Bronchus fibroblast of lung (primary cell): ENCODE results near the gene PFAS. TPM values are rescaled to one million over a fixed set of nuclear protein-coding genes. Genes with fewer than 3 reads are reported as not detected.

Experiments used
- total RNA-seq: library from RNA; depleted of rRNA; stranded (reverse); fragments of >200 nt; gene quantifications from 2 replicates; pipeline ENCODE4 v1.2.3, GENCODE V29; 2015

The PFAS gene, protein sequence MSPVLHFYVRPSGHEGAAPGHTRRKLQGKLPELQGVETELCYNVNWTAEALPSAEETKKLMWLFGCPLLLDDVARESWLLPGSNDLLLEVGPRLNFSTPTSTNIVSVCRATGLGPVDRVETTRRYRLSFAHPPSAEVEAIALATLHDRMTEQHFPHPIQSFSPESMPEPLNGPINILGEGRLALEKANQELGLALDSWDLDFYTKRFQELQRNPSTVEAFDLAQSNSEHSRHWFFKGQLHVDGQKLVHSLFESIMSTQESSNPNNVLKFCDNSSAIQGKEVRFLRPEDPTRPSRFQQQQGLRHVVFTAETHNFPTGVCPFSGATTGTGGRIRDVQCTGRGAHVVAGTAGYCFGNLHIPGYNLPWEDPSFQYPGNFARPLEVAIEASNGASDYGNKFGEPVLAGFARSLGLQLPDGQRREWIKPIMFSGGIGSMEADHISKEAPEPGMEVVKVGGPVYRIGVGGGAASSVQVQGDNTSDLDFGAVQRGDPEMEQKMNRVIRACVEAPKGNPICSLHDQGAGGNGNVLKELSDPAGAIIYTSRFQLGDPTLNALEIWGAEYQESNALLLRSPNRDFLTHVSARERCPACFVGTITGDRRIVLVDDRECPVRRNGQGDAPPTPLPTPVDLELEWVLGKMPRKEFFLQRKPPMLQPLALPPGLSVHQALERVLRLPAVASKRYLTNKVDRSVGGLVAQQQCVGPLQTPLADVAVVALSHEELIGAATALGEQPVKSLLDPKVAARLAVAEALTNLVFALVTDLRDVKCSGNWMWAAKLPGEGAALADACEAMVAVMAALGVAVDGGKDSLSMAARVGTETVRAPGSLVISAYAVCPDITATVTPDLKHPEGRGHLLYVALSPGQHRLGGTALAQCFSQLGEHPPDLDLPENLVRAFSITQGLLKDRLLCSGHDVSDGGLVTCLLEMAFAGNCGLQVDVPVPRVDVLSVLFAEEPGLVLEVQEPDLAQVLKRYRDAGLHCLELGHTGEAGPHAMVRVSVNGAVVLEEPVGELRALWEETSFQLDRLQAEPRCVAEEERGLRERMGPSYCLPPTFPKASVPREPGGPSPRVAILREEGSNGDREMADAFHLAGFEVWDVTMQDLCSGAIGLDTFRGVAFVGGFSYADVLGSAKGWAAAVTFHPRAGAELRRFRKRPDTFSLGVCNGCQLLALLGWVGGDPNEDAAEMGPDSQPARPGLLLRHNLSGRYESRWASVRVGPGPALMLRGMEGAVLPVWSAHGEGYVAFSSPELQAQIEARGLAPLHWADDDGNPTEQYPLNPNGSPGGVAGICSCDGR (N-terminal part only)
- 42.0 and 42.7 TPM in 2 replicates for total RNA-seq

DNA sequence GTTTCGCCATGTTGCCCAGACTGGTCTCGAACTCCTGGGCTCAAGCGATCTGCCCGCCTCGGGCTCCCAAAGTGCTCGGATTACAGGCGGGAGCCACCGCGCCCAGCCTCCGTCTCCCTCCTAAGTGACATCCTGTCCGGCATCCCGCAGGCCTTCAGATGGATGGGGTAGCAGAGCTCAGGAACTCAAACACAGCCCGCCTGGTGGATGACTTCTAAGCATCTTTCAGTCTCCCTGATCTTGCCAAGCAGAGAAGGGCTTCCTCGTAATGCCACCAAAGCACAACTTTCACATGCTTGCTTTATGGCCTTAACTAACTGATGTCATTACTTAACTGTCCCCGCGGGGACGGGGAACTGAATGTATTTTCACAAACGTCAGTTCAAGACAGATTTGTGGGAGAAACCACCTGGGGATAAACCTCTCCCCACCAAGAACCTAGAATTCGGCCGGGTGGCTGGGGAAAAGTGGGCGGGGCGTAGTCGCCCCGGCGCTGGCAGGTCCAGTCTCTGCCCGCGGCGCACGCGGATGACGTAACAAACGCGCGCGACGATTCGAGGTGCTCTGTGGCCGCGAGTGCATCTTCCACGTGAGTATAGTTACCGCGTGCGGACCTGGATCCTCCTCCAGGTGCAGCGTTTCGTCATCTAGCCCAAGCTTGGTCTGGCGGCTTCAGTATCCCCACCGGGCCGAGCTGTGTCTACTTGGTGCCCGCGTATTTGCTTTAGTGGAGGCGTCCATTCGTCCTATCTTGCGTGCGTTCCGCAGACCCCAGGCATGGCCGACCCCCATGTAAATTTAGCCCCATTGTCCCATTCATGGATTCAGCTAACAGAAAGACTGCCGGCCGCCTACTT is at the start of gene PFAS:
TSS of gene PFAS (plus strand) at position 539 of the 857 bp plus-strand sequence. CDS start 4,649 bp downstream, outside the sequence.

DNA sequence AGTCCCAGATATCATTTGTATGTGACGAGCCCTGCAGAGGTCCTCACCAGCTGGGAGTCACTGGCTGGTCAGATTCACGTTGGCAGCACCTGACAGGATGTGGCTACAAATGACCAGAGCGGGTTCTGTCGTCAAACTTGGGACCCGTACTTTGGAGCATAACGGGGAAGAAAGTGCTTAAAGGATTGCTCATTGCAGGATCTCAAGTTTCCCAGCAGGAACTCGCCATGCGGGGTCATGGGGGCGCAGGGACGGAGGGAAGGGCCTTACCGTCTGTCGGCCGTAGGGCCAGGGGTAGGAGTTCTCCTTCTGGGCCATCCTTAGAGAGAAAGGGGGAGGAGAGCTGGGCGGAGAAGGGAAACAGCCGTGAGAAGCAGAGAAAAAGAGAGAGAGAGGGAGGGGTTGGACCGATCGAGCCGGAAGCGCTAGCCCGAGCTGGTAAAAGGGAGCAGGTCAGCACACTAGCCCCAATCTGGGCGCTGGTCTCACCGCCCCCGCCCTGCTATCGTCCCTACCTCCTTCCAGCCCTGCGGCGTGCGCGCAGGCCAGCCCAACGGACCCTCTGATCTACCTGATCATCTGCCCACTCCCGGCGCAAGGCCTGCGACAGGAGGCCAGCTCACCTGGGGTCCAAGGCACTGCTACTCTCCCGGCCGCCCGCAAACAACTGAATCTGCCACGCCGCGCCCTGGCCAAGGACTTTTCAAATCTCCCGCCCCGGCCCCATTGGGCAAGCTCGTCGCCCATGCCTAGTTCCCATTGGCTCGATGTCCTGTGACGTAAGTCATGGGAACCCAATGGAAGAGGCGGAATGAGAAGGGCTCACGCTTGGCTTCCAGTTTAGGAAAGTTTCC is 39.0 kb upstream of the PFAS start, which contains the start of gene AURKB:
TSS of gene AURKB (minus strand) at position 669 of the 854 bp plus-strand sequence. CDS start at position 318, 351 bp downstream.

DNA sequence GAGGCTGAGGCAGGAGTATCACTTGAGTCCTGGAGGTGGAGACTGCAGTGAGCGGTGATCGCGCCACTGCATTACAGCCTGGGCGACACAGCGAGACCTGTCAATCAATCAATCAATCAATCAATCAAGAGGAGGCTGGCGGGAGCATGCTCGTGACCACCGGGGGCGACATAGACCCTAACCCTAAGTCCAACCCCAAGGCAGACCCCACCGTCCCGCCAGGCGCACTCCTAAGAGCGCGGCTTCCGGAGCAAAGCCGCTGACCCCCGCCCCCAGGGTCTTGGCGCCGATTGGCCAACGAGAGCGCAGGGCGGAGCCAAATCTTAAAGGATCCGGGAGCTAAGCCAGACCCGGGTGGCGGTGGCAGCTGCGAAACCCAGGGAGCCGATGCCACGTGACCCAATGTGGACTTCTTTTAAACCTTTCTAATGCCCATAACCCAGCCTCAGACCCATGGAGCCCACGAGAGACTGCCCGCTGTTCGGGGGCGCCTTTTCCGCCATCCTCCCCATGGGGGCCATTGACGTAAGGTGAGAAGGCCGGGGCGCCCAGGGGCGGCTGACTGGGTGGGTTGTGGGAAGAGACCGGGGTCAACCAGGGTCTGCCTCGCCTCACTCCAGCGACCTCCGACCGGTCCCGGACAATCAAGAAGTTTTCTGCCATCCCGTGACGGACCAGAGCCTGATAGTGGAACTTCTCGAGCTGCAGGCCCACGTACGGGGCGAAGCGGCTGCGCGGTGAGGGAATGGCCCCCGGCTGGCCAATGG is 39.4 kb downstream of the PFAS start, which contains the start of gene RANGRF:
TSS of gene RANGRF (plus strand) at position 335 of the 767 bp plus-strand sequence. CDS start at position 454, 119 bp downstream.

Other genes starting within 250 kb of the PFAS start
- gene GUCY2D, start 246.7 kb upstream of the PFAS start, total RNA-seq = 0.15 TPM in 1 of 2 replicates, not detected in the other
- gene ALOX15B, start 210.2 kb upstream of the PFAS start, total RNA-seq = under 0.01 TPM in 1 of 2 replicates, not detected in the other
- gene ALOX12B, start 161.6 kb upstream of the PFAS start, total RNA-seq = not detected in 2 replicates
- gene ALOXE3, start 130.8 kb upstream of the PFAS start, total RNA-seq = under 0.01 TPM in 1 of 2 replicates, not detected in the other
- gene HES7, start 125.2 kb upstream of the PFAS start, total RNA-seq = 0.17 and 0.89 TPM in 2 replicates
- gene PER1, start 96.9 kb upstream of the PFAS start, total RNA-seq = 20.7 and 23.0 TPM in 2 replicates
- gene VAMP2, start 86.3 kb upstream of the PFAS start, total RNA-seq = 4.3 and 5.2 TPM in 2 replicates
- 30.6 and 34.5 TPM in 2 replicates for gene TMEM107, start 72.9 kb upstream of the PFAS start, total RNA-seq
- 9.4 and 10.8 TPM in 2 replicates for gene BORCS6, start 59.1 kb upstream of the PFAS start, total RNA-seq
- 89.8 and 108 TPM in 2 replicates for gene AURKB, start 38.7 kb upstream of the PFAS start, total RNA-seq
- 6.1 and 6.2 TPM in 2 replicates for gene CTC1, start 1.2 kb upstream of the PFAS start, total RNA-seq
- gene RANGRF, start 39.4 kb downstream of the PFAS start, total RNA-seq = 32.4 and 34.3 TPM in 2 replicates
- gene SLC25A35, start 46.1 kb downstream of the PFAS start, total RNA-seq = 1.2 and 1.5 TPM in 2 replicates
- gene ARHGEF15, start 61.0 kb downstream of the PFAS start, total RNA-seq = not detected in 2 replicates
- gene ODF4, start 90.6 kb downstream of the PFAS start, total RNA-seq = not detected in 2 replicates
- 3,674 and 3,688 TPM in 2 replicates for gene RPL26, start 133.9 kb downstream of the PFAS start, total RNA-seq
- gene RNF222, start 148.5 kb downstream of the PFAS start, total RNA-seq = not detected in 2 replicates
- 42.7 and 55.6 TPM in 2 replicates for gene NDEL1, start 186.6 kb downstream of the PFAS start, total RNA-seq